ENCODE data around the gene TLE4.

DNA sequence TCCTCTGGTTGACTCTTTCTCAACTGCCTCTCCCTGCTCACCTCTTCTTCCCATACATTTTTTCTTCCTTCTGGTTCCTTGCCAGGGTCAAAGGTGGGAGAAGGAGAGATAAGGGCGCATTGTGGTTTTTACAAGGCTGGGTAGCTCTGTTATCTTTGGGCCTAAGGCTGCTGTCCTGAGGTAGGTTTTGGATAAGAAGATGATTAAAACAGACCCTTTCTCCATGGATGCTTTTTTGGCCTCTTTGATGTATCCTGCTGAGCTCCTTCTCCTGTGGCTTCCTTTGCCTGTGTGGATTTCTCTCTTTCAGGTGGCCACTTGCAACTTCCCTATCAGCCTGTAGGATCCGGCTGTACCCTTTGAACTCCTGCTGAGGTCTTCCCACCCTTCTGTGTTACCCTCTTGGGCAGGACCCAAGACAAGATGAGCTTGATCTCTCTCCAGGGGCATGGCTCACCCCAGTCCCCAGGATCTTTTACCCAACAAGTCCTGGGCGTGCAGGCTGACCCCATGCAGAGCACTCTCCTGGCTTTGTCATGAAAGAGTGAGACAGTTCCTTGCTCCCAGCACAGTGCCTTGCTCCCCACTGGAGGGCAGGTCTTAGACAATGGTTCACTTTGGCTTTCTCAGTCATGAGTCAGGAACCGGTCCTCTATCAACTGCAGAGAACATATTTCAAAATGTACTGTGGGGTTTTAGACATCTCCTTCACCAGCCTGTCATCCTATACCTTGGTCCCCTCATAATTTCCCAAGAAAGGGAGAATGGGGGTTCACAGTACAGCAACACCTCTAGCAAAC, 197.9 kb downstream of the TLE4 start:
- TF ChIP-seq, protein P1, sequence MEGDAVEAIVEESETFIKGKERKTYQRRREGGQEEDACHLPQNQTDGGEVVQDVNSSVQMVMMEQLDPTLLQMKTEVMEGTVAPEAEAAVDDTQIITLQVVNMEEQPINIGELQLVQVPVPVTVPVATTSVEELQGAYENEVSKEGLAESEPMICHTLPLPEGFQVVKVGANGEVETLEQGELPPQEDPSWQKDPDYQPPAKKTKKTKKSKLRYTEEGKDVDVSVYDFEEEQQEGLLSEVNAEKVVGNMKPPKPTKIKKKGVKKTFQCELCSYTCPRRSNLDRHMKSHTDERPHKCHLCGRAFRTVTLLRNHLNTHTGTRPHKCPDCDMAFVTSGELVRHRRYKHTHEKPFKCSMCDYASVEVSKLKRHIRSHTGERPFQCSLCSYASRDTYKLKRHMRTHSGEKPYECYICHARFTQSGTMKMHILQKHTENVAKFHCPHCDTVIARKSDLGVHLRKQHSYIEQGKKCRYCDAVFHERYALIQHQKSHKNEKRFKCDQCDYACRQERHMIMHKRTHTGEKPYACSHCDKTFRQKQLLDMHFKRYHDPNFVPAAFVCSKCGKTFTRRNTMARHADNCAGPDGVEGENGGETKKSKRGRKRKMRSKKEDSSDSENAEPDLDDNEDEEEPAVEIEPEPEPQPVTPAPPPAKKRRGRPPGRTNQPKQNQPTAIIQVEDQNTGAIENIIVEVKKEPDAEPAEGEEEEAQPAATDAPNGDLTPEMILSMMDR (IDR thresholded peaks at IDR 0.05; ENCODE audit: insufficient read depth, low read length): no peak
- TF ChIP-seq, protein P2, sequence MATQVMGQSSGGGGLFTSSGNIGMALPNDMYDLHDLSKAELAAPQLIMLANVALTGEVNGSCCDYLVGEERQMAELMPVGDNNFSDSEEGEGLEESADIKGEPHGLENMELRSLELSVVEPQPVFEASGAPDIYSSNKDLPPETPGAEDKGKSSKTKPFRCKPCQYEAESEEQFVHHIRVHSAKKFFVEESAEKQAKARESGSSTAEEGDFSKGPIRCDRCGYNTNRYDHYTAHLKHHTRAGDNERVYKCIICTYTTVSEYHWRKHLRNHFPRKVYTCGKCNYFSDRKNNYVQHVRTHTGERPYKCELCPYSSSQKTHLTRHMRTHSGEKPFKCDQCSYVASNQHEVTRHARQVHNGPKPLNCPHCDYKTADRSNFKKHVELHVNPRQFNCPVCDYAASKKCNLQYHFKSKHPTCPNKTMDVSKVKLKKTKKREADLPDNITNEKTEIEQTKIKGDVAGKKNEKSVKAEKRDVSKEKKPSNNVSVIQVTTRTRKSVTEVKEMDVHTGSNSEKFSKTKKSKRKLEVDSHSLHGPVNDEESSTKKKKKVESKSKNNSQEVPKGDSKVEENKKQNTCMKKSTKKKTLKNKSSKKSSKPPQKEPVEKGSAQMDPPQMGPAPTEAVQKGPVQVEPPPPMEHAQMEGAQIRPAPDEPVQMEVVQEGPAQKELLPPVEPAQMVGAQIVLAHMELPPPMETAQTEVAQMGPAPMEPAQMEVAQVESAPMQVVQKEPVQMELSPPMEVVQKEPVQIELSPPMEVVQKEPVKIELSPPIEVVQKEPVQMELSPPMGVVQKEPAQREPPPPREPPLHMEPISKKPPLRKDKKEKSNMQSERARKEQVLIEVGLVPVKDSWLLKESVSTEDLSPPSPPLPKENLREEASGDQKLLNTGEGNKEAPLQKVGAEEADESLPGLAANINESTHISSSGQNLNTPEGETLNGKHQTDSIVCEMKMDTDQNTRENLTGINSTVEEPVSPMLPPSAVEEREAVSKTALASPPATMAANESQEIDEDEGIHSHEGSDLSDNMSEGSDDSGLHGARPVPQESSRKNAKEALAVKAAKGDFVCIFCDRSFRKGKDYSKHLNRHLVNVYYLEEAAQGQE (IDR thresholded peaks at IDR 0.05; ENCODE audit: insufficient replicate concordance, low read depth): no peak
- TF ChIP-seq POLR2AphosphoS5 (IDR thresholded peaks at IDR 0.05; ENCODE audit: low read depth): no peak
- TF ChIP-seq SPI1 (IDR thresholded peaks at IDR 0.05; ENCODE audit: borderline replicate concordance, low read depth): no peak
- no peak for TF ChIP-seq GABPA (IDR thresholded peaks at IDR 0.05; ENCODE audit: low read depth)

Measured in HL-60 (cell line).